GM08714 (cell line): ENCODE data around the gene OSGEP.
A peak's percentile ranks its signal among the peaks of the same experiment; 100 is the strongest.

ENCODE experiments used
- H3K4me3 ChIP-seq: fragments of 200-500 bp; sonication (Bioruptor generic); 2 replicates; pipeline ENCODE4 v1.5.1; 2014; ENCODE audit warnings: mild to moderate bottlenecking, low read length, inconsistent platforms
- ZNF274 ChIP-seq: IDR thresholded peaks from 2 replicates; pipeline ENCODE4 v1.6.1; 2012; ENCODE audit warnings: mild to moderate bottlenecking, low read depth, low read length

OSGEP gene

GRCh38 chr14:20429801-20430669, 24.6 kb downstream of the OSGEP start:
- TF ChIP-seq ZNF274: no peak
- H3K4me3 ChIP-seq: no peak overlapping the region

- H3K4me3 ChIP-seq: no peak overlapping the region; the same call in 1 of the 2 replicates
- TF ChIP-seq ZNF274: no peak
These were observed 25.8 kb downstream of the OSGEP start for GRCh38 chr14:20428802-20429201.

- H3K4me3 ChIP-seq: peak overlapping the region; percentile 77; the same call in 1 of the 2 replicates
- no peak for TF ChIP-seq ZNF274
These were observed 26.6 kb downstream of the OSGEP start for GRCh38 chr14:20428010-20428365.

- H3K4me3 ChIP-seq: peak overlapping the region; percentile 77; the same call in 1 of the 2 replicates
- no peak for TF ChIP-seq ZNF274
These were observed 27.2 kb downstream of the OSGEP start for GRCh38 chr14:20427231-20428009.

- no peak overlapping the region for H3K4me3 ChIP-seq
- no peak for TF ChIP-seq ZNF274
These were observed 29.8 kb downstream of the OSGEP start for GRCh38 chr14:20424851-20425250.

- H3K4me3 ChIP-seq: no peak overlapping the region
- TF ChIP-seq ZNF274: no peak
These were observed 31.7 kb downstream of the OSGEP start for GRCh38 chr14:20422886-20423285.

GRCh38 chr14:20421267-20421666, 33.3 kb downstream of the OSGEP start:
- TF ChIP-seq ZNF274: no peak
- no peak overlapping the region for H3K4me3 ChIP-seq

GRCh38 chr14:20419419-20419818, 35.2 kb downstream of the OSGEP start:
- H3K4me3 ChIP-seq: no peak overlapping the region
- TF ChIP-seq ZNF274: no peak

GRCh38 chr14:20418501-20418909, 36.1 kb downstream of the OSGEP start:
- no peak overlapping the region for H3K4me3 ChIP-seq
- no peak for TF ChIP-seq ZNF274

GRCh38 chr14:20417250-20418186, 37.1 kb downstream of the OSGEP start:
- no peak overlapping the region for H3K4me3 ChIP-seq
- TF ChIP-seq ZNF274: no peak

- TF ChIP-seq ZNF274: no peak
These were observed 38.4 kb downstream of the OSGEP start for GRCh38 chr14:20416223-20416622.

GRCh38 chr14:20415782-20416206, 38.8 kb downstream of the OSGEP start:
- peak overlapping the region; percentile 7; the same call in 1 of the 2 replicates for H3K4me3 ChIP-seq
- no peak for TF ChIP-seq ZNF274

More at GRCh38 chr14:20416223-20416622, 38.4 kb downstream of the OSGEP start:
- H3K4me3 ChIP-seq: peak overlapping the region; percentile 7; the same call in 1 of the 2 replicates

- peak overlapping the region; percentile 73 for H3K4me3 ChIP-seq
- TF ChIP-seq ZNF274: no peak
These were observed 40.9 kb downstream of the OSGEP start for GRCh38 chr14:20413744-20414082.
